OCI-LY7 (cell line): ENCODE data around the gene ELOVL6.

Experiments
- EZH2phosphoT487 ChIP-seq: fragments of 200-600 bp; sonication (generic); IDR thresholded peaks from 2 replicates; pipeline ENCODE4 v1.6.1; 2018; ENCODE audit warnings: low read depth, borderline replicate concordance, mild to moderate bottlenecking, mixed run types, antibody characterized with exemption, low read length, moderate library complexity, mixed read lengths
- TF ChIP-seq, protein P1 (sequence below): fragments of 200-600 bp; sonication (generic); conservative IDR thresholded peaks from 2 replicates; pipeline ENCODE4 v1.5.1; 2014; ENCODE audit warnings: mild to moderate bottlenecking, antibody characterized with exemption, low read length, moderate library complexity, mixed read lengths

- TF ChIP-seq, protein P1, sequence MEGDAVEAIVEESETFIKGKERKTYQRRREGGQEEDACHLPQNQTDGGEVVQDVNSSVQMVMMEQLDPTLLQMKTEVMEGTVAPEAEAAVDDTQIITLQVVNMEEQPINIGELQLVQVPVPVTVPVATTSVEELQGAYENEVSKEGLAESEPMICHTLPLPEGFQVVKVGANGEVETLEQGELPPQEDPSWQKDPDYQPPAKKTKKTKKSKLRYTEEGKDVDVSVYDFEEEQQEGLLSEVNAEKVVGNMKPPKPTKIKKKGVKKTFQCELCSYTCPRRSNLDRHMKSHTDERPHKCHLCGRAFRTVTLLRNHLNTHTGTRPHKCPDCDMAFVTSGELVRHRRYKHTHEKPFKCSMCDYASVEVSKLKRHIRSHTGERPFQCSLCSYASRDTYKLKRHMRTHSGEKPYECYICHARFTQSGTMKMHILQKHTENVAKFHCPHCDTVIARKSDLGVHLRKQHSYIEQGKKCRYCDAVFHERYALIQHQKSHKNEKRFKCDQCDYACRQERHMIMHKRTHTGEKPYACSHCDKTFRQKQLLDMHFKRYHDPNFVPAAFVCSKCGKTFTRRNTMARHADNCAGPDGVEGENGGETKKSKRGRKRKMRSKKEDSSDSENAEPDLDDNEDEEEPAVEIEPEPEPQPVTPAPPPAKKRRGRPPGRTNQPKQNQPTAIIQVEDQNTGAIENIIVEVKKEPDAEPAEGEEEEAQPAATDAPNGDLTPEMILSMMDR = no peak
- TF ChIP-seq EZH2phosphoT487 = no peak
These were observed 68.9 kb downstream of the ELOVL6 start for GRCh38 chr4:110129544-110129943.
